Loucy (cell line): ENCODE data around the gene MAPRE2.

ENCODE experiments used
- CTCF ChIP-seq: fragments of 200-600 bp; sonication (generic); conservative IDR thresholded peaks from 2 replicates; pipeline ENCODE4 v1.5.1; 2014; ENCODE audit warnings: mild to moderate bottlenecking, antibody characterized with exemption, low read length
- EZH2phosphoT487 ChIP-seq: fragments of 200-600 bp; IDR thresholded peaks from 2 replicates; pipeline ENCODE4 v1.6.1; 2018; ENCODE audit warnings: antibody characterized with exemption, mild to moderate bottlenecking, moderate library complexity, borderline replicate concordance

DNA sequence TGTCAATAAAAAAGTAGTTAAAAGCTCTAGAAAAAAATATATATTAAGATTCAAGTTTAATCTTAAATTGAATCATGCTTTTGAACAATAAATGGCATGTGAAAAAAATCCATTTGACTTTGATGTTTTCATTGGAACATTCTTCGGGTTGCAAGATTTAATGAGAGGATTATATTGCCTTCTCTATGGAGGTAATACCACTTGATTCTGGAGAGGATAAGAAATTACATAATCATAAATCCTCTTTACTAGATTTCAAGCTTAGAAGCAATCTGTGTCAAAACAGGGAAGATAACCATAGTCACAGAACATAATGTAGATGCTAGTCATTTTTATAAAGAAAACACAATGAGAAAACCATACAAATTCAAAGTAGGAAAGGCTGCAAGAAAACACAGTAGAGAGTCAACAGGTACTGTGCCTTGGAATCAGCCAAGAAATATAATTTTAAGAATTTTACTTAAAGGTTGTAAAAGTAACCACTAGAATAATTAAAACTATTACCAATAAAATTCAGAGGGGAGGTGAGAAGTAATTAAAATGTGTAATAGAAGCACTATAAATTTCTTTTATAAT, 18.7 kb upstream of the MAPRE2 start:
- no peak for TF ChIP-seq CTCF
- TF ChIP-seq EZH2phosphoT487 = no peak
